HEK293 (cell line): ENCODE results near the gene DCDC1.

ENCODE experiments used
- CTCF ChIA-PET: fragments of 350-600 bp; formaldehyde crosslinking; extraction: SDS; loops from one replicate; lab custom pipeline; 2021; ENCODE audit warnings: antibody characterized with exemption; lab: Yijun Ruan, JAX
- POLR2A ChIA-PET: fragments of 300-600 bp; formaldehyde crosslinking; extraction: SDS; loops from one replicate; lab custom pipeline; 2020; ENCODE audit warnings: antibody characterized with exemption, inconsistent platforms; lab: Yijun Ruan, JAX
- H3K27ac ChIP-seq: fragments of 200-500 bp; sonication (Bioruptor generic); 2 replicates; pipeline ENCODE4 v1.5.1; 2014; ENCODE audit warnings: low read depth, low read length, control low read depth, inconsistent platforms; ENCODE audit errors: extremely low read depth
- H3K36me3 ChIP-seq, 2 experiments: fragments of 200-500 bp in 1 of 2; sonication (Bioruptor generic) in 1 of 2; 1 replicate in 1 of 2; 2 replicates in 1 of 2; pipeline ENCODE4 v1.5.1; 2014 to 2017; ENCODE audit warnings: inconsistent platforms in 2 of 2, low read length in 2 of 2; ENCODE audit not compliant: control insufficient read depth in 2 of 2, insufficient read depth in 1 of 2
- H3K4me1 ChIP-seq: fragments of 200-500 bp; sonication (Bioruptor generic); 2 replicates; pipeline ENCODE4 v1.5.1; 2014; ENCODE audit warnings: mild to moderate bottlenecking, low read length, inconsistent platforms; ENCODE audit not compliant: control insufficient read depth, insufficient read depth
- H3K4me3 ChIP-seq: 2 replicates; pipeline ENCODE4 v1.5.1; 2011; ENCODE audit warnings: low read depth, mild to moderate bottlenecking, control low read depth, low read length, moderate library complexity
- H3K9me3 ChIP-seq: fragments of 200-500 bp; sonication (Bioruptor generic); 2 replicates; pipeline ENCODE4 v1.5.1; 2014; ENCODE audit warnings: low read depth, low read length, inconsistent platforms; ENCODE audit not compliant: control insufficient read depth, insufficient read depth
- BCL11A ChIP-seq: fragments of 450-650 bp; formaldehyde crosslinking; IDR thresholded peaks from 2 replicates; pipeline ENCODE4 v1.5.1; 2016; ENCODE audit warnings: low read depth, missing biosample characterization, missing genetic modification characterization
- EGR2 ChIP-seq: fragments of 450-650 bp; formaldehyde crosslinking; IDR thresholded peaks from 2 replicates; pipeline ENCODE4 v1.5.1; 2016; ENCODE audit warnings: low read depth, missing biosample characterization, missing genetic modification characterization
- KLF16 ChIP-seq: fragments of 450-650 bp; formaldehyde crosslinking; IDR thresholded peaks from 2 replicates; pipeline ENCODE4 v1.5.1; 2017; ENCODE audit warnings: missing biosample characterization, missing genetic modification characterization
- KLF7 ChIP-seq: fragments of 450-650 bp; formaldehyde crosslinking; IDR thresholded peaks from 2 replicates; pipeline ENCODE4 v1.5.1; 2016; ENCODE audit warnings: missing biosample characterization, missing genetic modification characterization, borderline replicate concordance
- KLF8 ChIP-seq: fragments of 450-650 bp; formaldehyde crosslinking; IDR thresholded peaks from 2 replicates; pipeline ENCODE4 v1.5.1; 2016; ENCODE audit warnings: missing biosample characterization, missing genetic modification characterization
- MYNN ChIP-seq: fragments of 450-650 bp; formaldehyde crosslinking; IDR thresholded peaks from 2 replicates; pipeline ENCODE4 v1.5.1; 2016; ENCODE audit warnings: missing biosample characterization, missing genetic modification characterization, borderline replicate concordance
- MZF1 ChIP-seq: fragments of 450-650 bp; formaldehyde crosslinking; IDR thresholded peaks from 2 replicates; pipeline ENCODE4 v1.5.1; 2017; ENCODE audit warnings: missing biosample characterization, missing genetic modification characterization, borderline replicate concordance
- OSR2 ChIP-seq: fragments of 450-650 bp; formaldehyde crosslinking; IDR thresholded peaks from 2 replicates; pipeline ENCODE4 v1.5.1; 2016; ENCODE audit warnings: missing biosample characterization, missing genetic modification characterization
- PBX3 ChIP-seq: sonication (generic); formaldehyde crosslinking; IDR thresholded peaks from 2 replicates; pipeline ENCODE4 v1.8.1; 2022; ENCODE audit warnings: mild to moderate bottlenecking, moderate library complexity, missing genetic modification reagents
- SALL2 ChIP-seq: fragments of 450-650 bp; formaldehyde crosslinking; IDR thresholded peaks from 2 replicates; pipeline ENCODE4 v1.5.0; 2017; ENCODE audit warnings: missing biosample characterization, mild to moderate bottlenecking, missing genetic modification characterization, borderline replicate concordance
- ZBTB10 ChIP-seq: fragments of 450-650 bp; formaldehyde crosslinking; IDR thresholded peaks from 2 replicates; pipeline ENCODE4 v1.5.1; 2016; ENCODE audit warnings: missing biosample characterization, missing genetic modification characterization
- ZBTB17 ChIP-seq: fragments of 450-650 bp; formaldehyde crosslinking; IDR thresholded peaks from 2 replicates; pipeline ENCODE4 v1.5.1; 2016; ENCODE audit warnings: missing biosample characterization, missing genetic modification characterization
- ZBTB48 ChIP-seq: fragments of 450-650 bp; formaldehyde crosslinking; IDR thresholded peaks from 2 replicates; pipeline ENCODE4 v1.5.1; 2016; ENCODE audit warnings: missing biosample characterization, missing genetic modification characterization
- ZBTB6 ChIP-seq: fragments of 450-650 bp; formaldehyde crosslinking; IDR thresholded peaks from 2 replicates; pipeline ENCODE4 v1.5.1; 2017; ENCODE audit warnings: missing biosample characterization, missing genetic modification characterization
- ZNF138 ChIP-seq: fragments of 450-650 bp; formaldehyde crosslinking; IDR thresholded peaks from 2 replicates; pipeline ENCODE4 v1.5.1; 2016; ENCODE audit warnings: missing biosample characterization, missing genetic modification characterization, borderline replicate concordance
- ZNF157 ChIP-seq: fragments of 450-650 bp; formaldehyde crosslinking; IDR thresholded peaks from 2 replicates; pipeline ENCODE4 v1.5.1; 2016; ENCODE audit warnings: missing biosample characterization, missing genetic modification characterization
- ZNF221 ChIP-seq: fragments of 450-650 bp; formaldehyde crosslinking; IDR thresholded peaks from 2 replicates; pipeline ENCODE4 v1.5.1; 2017; ENCODE audit warnings: missing biosample characterization, missing genetic modification characterization, borderline replicate concordance
- ZNF266 ChIP-seq: fragments of 450-650 bp; formaldehyde crosslinking; IDR thresholded peaks from 2 replicates; pipeline ENCODE4 v1.5.1; 2016; ENCODE audit warnings: missing biosample characterization, missing genetic modification characterization, low read depth
- ZNF280C ChIP-seq: fragments of 450-650 bp; formaldehyde crosslinking; IDR thresholded peaks from 2 replicates; pipeline ENCODE4 v1.5.1; 2016; ENCODE audit warnings: missing biosample characterization, missing genetic modification characterization
- ZNF350 ChIP-seq: fragments of 450-650 bp; formaldehyde crosslinking; IDR thresholded peaks from 2 replicates; pipeline ENCODE4 v1.5.0; 2017; ENCODE audit warnings: missing biosample characterization, mild to moderate bottlenecking, missing genetic modification characterization
- ZNF571 ChIP-seq: fragments of 450-650 bp; formaldehyde crosslinking; IDR thresholded peaks from 2 replicates; pipeline ENCODE4 v1.5.0; 2017; ENCODE audit warnings: missing biosample characterization, missing genetic modification characterization
- ZNF600 ChIP-seq: fragments of 450-650 bp; formaldehyde crosslinking; IDR thresholded peaks from 2 replicates; pipeline ENCODE4 v1.5.1; 2016; ENCODE audit warnings: missing biosample characterization, missing genetic modification characterization
- ZNF660 ChIP-seq: fragments of 450-650 bp; IDR thresholded peaks from 2 replicates; pipeline ENCODE4 v1.5.1; 2018; ENCODE audit warnings: missing biosample characterization, mild to moderate bottlenecking, missing genetic modification characterization
- ZNF692 ChIP-seq: fragments of 450-650 bp; formaldehyde crosslinking; IDR thresholded peaks from 2 replicates; pipeline ENCODE4 v1.5.1; 2016; ENCODE audit warnings: missing biosample characterization, missing genetic modification characterization

Gene DCDC1

GRCh38 chr11:30861064-30861463 lies 508.5 kb downstream of the DCDC1 start:
- Histone ChIP-seq H3K4me3 (no peak overlapping the region), H3K9me3 (no peaks in the 10 kb centered on the region), H3K4me1 (no peaks in the 10 kb centered on the region), H3K27ac (no peak overlapping the region), H3K36me3 (no peaks in the 10 kb centered on the region)
- CTCF ChIA-PET = interaction anchor here (0.6 kb wide), 1 partner anchor 20 kb away, joined by 3 read pairs; no protein-coding TSS in a partner anchor
- POLR2A ChIA-PET = no interaction called here
- TF ChIP-seq ZNF266 (tag by site-specific recombination) (no peak), ZNF138 (no peak), ZNF660 (tag by site-specific recombination) (no peak), KLF7 (tag by site-specific recombination) (no peak), ZNF280C (tag by site-specific recombination) (no peak), MYNN (tag by site-specific recombination) (no peak), ZBTB48 (tag by site-specific recombination) (no peak), ZNF221 (no peak), ZNF600 (tag by site-specific recombination) (no peak), PBX3 (no peak), KLF8 (tag by site-specific recombination) (no peak)

GRCh38 chr11:30860146-30860545 lies 509.4 kb downstream of the DCDC1 start:
- no peak overlapping the region for H3K27ac ChIP-seq
- TF ChIP-seq EGR2 (tag by site-specific recombination) (no peak), OSR2 (tag by site-specific recombination) (no peak), ZBTB10 (tag by site-specific recombination) (no peak), SALL2 (tag by site-specific recombination) (no peak)
- no peaks in the 10 kb centered on the region for H3K4me1 ChIP-seq
- no peaks in the 10 kb centered on the region for H3K9me3 ChIP-seq
- ChIA-PET POLR2A (no interaction called here), CTCF (no interaction called here)
- H3K36me3 ChIP-seq = no peaks in the 10 kb centered on the region
- no peak overlapping the region for H3K4me3 ChIP-seq

- no peaks in the 10 kb centered on the region for H3K4me1 ChIP-seq
- no peaks in the 10 kb centered on the region for H3K9me3 ChIP-seq
- no peak overlapping the region for H3K4me3 ChIP-seq
- ChIA-PET CTCF (interaction anchor here (0.6 kb wide), 2 partner anchors 436 to 446 kb away, joined by 3 read pairs; no protein-coding TSS in a partner anchor), POLR2A (no interaction called here)
- TF ChIP-seq ZBTB6 (tag by site-specific recombination) = no peak
- no peak for TF ChIP-seq MZF1 (tag by site-specific recombination)
- TF ChIP-seq ZNF157 = no peak
- TF ChIP-seq ZBTB17 (tag by site-specific recombination) = no peak
- TF ChIP-seq ZNF692 (tag by site-specific recombination) = no peak
- no peak for TF ChIP-seq ZNF571
- no peak for TF ChIP-seq KLF16 (tag by site-specific recombination)
- no peak for TF ChIP-seq EGR2 (tag by site-specific recombination)
- TF ChIP-seq ZNF350 = no peak
- no peak for TF ChIP-seq BCL11A (tag by site-specific recombination)
- H3K27ac ChIP-seq = no peak overlapping the region
- no peaks in the 10 kb centered on the region for H3K36me3 ChIP-seq
These were observed 509.9 kb downstream of the DCDC1 start for GRCh38 chr11:30859669-30860068.
